SIG-M5 treated with dmso at 0.1 percent for 504 hours (cell line): ENCODE data around the gene AADAT.
A peak's percentile ranks its signal among the peaks of the same experiment; 100 is the strongest.
"Not testable (repeated sequence)": the region's sequence is repeated elsewhere in the genome, so short reads cannot be mapped to it uniquely, and the experiment has no call there.

Experiments
- DNase-seq: peaks from one replicate; lab custom pipeline; 2025; ENCODE audit not compliant: unreplicated experiment; lab: John Stamatoyannopoulos, UW

The AADAT gene

GRCh38 chr4:170090352-170091052 is 746 bp upstream of the AADAT start:
- no peak for DNase-seq

GRCh38 chr4:170089274-170089667 is 485 bp downstream of the AADAT start:
- DNase-seq, result no peak

- no peak for DNase-seq
Measured at GRCh38 chr4:170088716-170089115, 1.0 kb downstream of the AADAT start.

DNA sequence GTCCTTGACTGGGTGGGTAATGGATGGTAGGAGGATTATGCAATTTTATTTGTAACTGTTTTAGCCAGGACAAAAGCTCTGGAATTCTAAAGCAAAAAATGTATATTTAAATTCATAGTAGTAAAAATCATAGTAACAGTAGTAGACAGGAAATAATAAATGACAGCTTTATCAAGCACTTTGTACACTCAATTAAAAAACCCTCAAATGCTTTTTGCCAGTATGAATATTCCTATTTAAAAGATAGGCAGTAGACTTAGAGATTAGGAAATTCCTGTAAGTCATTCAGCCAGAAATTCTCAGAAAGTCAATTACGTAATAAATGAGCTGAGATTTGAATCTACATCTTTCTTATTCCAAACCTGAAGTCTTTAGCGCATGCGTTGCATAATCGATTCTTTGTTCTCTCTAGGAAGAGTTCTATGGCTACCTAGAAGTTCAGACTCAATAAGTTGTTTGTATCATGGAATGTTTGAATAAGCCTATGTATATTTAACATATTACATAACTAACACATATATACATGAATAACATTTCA is 2.5 kb downstream of the AADAT start:
- DNase-seq, result no peak

- peak; percentile 49 for DNase-seq
Measured at GRCh38 chr4:170083541-170083940, 6.2 kb downstream of the AADAT start.

DNA sequence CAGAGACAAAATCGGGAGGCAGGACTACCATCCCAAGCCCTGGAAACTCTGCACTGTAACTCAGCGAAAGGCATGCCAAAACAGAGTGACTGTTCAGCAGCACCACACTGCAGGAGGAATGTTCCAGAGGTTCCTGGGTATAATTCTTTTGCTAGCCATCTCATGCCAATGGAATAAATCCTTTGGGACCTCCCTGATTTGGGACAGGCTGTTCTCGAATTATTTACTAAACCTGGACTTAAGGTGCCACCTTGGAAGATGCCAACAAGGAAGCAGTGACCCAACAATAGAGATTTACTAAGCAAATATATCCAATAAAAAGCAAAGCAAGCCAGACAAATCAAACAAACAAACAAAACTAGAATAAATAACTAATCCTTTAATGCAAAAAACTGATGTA is 9.3 kb downstream of the AADAT start:
- no peak for DNase-seq

GRCh38 chr4:170079981-170080380 is 9.8 kb downstream of the AADAT start:
- no peak for DNase-seq

GRCh38 chr4:170071196-170071595 is 18.6 kb downstream of the AADAT start:
- DNase-seq, result no peak

GRCh38 chr4:170068438-170069128 is 21.2 kb downstream of the AADAT start:
- DNase-seq, result no peak

DNA sequence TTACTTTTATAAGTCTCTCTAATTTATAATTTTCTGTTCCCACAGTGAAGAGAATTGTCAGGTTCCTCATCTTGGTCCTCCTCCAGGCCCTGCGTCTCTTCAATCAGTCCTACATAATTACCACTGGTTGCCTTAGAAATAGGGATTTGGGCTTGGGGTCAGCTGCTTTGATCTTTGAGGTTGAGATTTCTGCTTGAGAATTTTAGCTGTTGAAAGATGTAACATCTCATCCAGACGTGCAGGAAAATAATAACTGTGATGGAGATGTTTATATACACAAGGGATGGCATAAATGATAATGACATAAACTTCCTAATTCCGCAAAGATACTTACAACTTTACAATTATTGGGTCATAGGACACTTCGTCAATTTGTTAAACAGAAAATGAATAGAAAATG is 30.3 kb downstream of the AADAT start:
- no peak for DNase-seq

DNA sequence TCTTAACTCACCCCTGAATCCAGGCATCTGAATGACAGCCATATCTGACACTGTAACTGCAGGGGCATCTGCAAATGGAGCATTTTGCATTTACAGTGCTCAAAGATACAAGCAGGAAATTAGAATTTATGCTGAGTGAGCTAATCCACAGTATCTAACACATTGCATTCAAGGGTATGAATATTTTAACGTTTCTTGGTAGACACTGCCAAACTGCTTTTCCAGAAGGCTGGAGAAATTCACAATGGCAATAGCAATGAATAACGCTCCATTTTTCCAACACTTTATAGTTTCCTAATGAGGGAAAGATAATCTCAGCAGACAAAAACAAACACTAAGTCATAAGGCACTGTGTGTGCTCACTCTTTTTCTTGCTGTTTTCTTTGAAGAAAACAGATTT is 30.9 kb downstream of the AADAT start:
- no peak for DNase-seq

- DNase-seq, result no peak
Measured at GRCh38 chr4:170057866-170058265, 31.9 kb downstream of the AADAT start.

- no peak for DNase-seq
Measured at GRCh38 chr4:170052919-170053318, 36.8 kb downstream of the AADAT start.

DNA sequence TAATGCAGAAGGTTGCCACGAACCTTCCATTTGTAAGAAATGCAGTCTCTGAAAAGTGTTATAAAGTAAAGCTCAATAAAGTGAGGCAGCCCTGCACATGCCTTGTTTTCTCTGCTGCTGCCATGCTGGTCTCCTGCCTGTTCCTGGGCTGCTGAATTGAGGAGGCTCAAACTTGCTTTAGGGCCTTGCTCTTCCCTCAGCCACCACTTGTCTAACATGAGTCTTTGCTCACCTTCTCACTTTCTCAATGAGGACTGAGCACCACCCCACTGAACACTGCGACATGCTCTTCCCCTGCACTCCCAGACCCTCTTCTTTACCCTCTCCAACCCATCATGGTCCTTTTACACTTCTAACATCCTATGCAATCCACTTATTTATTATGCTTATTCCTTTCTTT is 38.4 kb downstream of the AADAT start:
- no peak for DNase-seq

DNA sequence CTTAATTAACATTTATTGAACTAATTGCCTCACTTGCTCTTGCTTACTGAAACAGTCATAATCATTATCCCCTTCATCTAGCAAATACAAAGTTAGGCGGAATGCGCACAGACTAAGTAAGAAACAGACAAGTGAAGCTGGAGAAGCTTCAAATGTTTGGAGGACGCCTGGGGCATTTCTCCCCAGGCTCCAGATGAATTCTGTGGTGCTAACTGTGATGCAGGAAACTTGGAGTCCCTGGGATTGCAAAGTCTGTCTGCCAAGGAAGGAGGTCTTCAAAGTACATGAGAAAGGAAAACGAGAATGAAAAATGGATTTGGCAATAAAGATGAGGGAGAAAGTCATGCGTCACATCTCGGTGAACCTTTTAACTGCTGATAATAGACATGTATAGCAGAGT is 40.0 kb downstream of the AADAT start:
- DNase-seq, result no peak

GRCh38 chr4:170047771-170048354 is 41.9 kb downstream of the AADAT start:
- peak; percentile 42 for DNase-seq

DNA sequence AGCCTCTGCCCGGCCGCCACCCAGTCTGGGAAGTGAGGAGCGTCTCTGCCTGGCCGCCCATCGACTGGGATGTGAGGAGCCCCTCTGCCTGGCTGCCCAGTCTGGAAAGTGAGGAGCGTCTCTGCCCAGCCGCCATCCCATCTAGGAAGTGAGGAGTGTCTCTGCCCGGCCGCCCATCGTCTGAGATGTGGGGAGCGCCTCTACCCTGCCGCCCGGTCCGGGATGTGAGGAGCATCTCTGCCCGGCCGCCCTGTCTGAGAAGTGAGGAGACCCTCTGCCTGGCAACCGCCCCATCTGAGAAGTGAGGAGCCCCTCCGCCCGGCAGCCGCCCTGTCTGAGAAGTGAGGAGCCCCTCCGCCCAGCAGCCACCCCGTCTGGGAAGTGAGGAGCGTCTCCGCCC is 43.6 kb downstream of the AADAT start:
- DNase-seq, result not testable (repeated sequence)

- DNase-seq, result no peak
Measured at GRCh38 chr4:170040031-170040680, 49.6 kb downstream of the AADAT start.

GRCh38 chr4:170038769-170039168 is 51.0 kb downstream of the AADAT start:
- DNase-seq, result no peak

DNA sequence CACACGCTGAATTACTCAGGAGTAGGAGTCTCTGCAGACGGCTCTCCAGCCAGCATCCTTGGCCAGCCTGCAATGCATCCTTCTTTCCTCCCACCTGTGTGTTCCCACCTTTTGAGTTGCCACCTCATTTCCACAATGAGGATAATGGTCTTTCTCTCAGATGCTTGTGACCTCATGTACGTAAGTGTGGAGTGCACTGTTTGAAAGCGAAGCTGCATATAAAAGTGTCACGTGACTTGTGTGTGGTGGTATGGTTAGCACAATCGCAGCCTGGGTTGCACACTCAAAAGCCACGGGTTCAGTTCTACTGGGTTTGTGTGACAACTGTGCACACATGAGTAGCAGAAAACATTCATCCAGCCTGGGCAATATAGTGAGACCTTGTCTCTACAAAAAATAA is 51.5 kb downstream of the AADAT start:
- DNase-seq, result no peak

- no peak for DNase-seq
Measured at GRCh38 chr4:170037481-170037880, 52.3 kb downstream of the AADAT start.

GRCh38 chr4:170035845-170036244 is 53.9 kb downstream of the AADAT start:
- DNase-seq, result no peak
